GM19023 (cell line): ENCODE results near the gene FRMD4A.

Source experiments
- ATAC-seq: cut with Tn5 transposase; IDR thresholded peaks from one replicate; pipeline ENCODE4 v1.9.1; 2021; ENCODE audit warnings: mild to moderate bottlenecking, moderate library complexity; ENCODE audit not compliant: unreplicated experiment

FRMD4A gene

DNA sequence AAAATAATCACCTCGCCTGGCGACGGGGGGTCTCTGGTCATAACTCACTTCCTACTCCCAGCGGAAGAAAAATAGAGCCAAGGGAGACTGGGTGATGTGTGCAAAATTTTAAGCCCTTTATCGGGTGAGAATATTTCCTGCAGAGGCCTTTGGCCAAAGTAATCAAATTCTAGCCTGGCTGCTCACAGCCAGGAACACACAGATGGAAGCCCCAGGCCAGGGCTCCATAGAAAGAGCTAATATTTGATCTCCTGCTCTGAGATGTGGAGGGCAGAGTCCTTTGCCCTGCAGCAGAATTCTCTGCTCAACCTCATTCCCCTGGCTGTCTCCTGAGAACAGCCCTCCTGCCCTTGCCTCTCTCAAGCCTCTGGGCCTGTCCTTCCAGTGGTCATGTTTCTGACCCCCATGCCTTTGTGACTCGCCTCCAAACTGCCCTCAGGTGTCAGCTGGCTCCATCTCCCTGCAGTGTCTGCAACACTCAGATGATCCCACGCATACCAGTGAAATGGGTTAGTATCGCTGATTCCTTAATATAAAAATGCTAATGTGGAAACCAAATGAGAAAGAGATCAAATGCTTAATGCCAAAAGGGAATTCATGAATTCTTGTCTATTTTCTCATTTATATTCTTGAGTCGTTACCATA, 34.5 kb downstream of the FRMD4A start:
- ATAC-seq: no peak

- ATAC-seq: no peak
Measured at GRCh38 chr10:14294347-14295059, 36.2 kb downstream of the FRMD4A start.

DNA sequence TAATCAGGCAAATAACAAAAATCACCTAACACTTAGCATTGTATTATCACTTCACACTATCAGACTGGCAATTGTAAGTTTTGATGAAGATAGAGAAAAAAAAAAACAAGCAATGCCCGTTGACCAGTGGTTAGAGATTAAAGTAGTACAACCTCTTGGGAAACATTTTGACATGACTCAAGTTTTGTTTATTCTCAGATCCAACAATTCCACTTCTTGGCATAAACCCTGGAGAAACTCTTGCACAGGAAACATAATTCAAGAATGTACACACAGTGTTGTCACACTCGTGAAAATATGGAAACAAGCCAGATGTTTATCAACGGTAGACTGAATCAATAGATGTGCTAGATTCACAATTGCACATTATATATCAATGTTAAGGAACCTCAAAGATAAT, 37.2 kb downstream of the FRMD4A start:
- no peak for ATAC-seq

DNA sequence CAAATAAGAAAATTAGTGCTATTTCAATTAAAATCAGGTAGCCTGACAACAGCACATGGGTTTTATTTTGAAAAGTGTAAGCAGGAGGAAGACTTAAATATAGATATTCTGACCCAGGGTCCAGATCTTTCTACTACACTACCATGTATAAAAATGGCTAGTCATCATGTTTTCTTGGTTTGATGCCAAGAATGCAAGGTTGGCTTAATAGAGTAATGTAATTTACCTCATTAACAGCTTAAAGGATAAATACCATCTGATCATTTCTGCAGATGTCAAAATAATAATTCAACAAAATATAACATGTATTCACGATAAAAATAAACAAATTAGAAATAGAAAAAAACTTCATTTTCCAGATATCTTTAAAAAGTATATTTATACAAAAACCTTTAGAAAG, 39.4 kb downstream of the FRMD4A start:
- no peak for ATAC-seq

DNA sequence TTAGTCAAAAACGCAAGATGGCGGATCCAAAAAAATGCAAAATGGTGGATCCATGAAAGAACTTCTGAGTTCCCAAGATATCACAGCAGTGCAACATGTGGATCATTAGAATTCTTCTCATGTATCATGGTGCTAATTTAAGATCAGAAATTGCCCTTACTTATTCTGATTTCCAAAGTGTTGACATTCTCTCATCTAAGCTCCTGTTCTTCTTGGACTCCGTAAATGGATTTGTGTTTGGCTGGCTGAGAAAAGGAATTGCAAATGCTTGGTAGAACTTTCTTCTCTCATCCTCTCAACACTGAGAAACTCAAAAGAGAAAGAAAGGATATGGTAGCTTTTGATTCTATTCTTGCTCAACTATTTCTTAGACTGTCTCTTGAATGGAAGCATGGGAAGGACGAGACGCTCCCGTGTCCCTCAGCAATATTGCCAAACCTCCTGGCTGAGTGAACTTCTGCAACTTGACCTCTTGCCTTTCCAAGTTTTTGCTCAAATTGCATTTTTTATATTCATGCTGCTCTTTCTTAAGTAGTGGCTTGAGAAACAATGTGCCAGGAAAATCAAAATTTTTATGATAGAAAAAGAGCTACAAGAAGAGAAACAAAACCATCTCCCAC, 44.7 kb downstream of the FRMD4A start:
- no peak for ATAC-seq

GRCh38 chr10:14282276-14282675, 48.4 kb downstream of the FRMD4A start:
- no peak for ATAC-seq

GRCh38 chr10:14278533-14278932, 52.2 kb downstream of the FRMD4A start:
- ATAC-seq: no peak

DNA sequence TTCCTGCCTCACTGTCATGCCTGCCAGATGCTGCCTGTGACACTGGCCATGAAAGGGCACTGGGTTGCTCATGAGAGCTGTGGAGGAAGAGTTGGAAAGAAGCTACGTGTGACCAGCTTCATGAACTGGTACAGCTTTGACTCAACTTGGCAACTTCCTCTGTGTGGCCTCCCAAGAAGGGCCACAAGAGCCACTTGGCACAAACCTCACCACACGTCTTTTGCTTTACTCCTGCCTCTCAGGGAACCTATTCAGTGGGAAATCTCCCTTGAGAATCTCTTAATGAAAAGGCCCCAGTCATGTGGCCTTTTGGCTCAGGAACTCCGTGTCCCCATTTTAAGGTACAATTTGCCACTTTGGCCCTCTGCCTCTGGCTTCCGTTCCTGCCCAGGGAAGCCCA, 54.5 kb downstream of the FRMD4A start:
- no peak for ATAC-seq

GRCh38 chr10:14271621-14272020, 59.1 kb downstream of the FRMD4A start:
- ATAC-seq: no peak

GRCh38 chr10:14270370-14270769, 60.4 kb downstream of the FRMD4A start:
- no peak for ATAC-seq

- ATAC-seq: no peak
Measured at GRCh38 chr10:14265709-14266108, 65.0 kb downstream of the FRMD4A start.

- no peak for ATAC-seq
Measured at GRCh38 chr10:14262836-14263425, 67.8 kb downstream of the FRMD4A start.

GRCh38 chr10:14261336-14261735, 69.4 kb downstream of the FRMD4A start:
- no peak for ATAC-seq

DNA sequence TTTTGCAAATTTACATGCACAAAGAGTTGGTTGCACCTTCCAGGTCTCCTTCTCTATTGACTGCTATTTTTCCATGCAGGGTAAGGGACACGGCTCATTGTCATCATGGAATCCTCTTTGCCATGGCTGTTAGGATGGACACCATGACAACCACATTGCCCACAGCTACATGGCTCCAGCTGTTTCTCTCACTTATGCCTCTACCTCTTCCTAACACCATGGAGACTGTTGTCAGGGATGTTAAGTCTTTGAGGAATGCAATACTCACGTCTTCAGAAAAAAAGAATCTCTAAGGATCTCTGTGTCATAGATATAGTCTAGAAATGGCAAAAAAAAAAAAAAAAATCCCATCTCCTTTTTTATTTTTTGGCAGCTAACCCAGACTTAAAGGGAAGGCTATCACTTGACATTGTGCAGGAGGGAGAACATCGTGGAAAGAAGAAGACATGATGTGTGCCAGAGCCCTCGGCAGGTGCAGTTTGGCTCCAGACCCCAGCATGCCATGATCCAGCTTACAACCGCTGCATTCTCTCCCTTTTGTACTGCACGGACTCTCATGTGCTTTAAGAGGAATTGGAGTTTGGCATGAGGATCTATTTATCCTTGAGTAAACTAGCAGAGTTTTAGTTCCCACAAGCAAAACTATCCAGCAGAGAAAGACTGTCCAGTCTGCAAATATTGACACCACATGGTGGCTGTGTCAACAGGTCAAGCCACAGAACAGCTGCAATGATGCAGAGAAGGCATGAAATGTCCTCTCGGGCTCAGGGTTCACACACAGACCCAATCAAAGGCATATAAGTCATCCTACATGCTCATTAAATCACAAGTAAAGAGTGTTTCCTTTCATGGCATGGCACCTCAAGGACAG, 70.8 kb downstream of the FRMD4A start:
- no peak for ATAC-seq

GRCh38 chr10:14254368-14254767, 76.4 kb downstream of the FRMD4A start:
- no peak for ATAC-seq

DNA sequence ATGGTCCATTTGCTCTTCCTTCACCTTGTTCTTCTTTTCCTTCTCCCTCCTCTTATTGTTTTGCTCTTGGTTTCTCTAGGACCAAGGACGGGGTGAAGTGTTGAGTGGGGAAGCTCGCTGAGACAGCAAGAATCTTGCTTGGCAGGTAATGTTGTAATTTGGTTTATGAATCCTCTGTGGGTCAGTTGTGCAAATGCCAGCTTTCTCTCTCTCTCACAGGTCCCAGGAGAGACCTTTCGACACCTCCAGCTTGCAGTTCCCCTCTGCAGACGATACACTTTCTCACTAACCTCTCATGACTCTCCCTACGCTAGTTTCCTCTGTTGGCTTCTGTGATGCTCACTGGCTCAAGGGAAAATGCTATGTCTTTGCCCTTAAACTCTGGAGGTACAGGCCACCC, 77.0 kb downstream of the FRMD4A start:
- no peak for ATAC-seq

DNA sequence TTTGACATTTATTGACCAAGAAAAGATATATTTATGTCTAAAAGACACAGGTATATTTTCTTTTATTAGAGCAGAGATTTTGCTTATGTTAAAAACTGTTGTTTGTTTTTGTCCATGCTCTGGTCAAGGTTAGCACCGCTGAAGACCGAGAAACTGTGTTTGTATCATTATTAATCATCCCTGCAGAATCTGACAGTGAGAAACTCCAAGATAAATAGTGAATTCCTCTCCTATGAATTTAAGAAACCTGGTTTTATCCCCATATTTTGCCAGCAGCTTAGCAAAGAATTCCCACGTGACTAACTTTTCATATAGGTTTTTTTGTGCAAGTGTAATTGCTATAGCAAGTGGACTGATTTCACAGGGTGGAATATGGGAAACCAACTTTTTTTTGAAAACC, 77.6 kb downstream of the FRMD4A start:
- no peak for ATAC-seq

DNA sequence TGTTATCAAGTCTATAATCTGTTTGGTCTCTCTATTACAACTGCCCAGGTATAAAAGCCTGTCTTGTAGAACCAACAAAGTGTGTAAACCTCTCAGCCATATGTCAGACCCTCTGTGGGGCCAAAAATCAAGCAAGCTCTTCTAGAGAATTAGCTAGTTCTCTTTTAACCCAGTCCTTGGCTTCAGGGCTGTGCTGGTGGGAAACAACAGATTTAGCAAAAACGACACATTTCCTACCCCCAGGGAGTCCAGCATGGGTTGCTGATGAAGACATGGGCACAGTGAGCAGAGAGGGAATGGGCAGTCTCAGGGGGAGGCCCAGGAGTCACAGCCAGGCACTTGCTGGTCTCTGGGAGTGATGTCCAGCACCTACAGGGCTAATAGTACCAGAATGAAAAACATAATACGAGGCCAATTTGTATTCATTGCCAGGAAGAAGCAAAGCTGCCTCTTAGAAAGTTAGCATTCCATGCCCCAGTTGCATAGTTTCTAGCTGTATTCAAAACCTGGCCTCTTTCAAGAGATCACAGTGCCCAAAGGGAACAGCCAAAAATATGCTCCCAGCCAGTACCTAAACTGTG, 80.1 kb downstream of the FRMD4A start:
- no peak for ATAC-seq

- ATAC-seq: no peak
Measured at GRCh38 chr10:14247377-14248116, 83.2 kb downstream of the FRMD4A start.

DNA sequence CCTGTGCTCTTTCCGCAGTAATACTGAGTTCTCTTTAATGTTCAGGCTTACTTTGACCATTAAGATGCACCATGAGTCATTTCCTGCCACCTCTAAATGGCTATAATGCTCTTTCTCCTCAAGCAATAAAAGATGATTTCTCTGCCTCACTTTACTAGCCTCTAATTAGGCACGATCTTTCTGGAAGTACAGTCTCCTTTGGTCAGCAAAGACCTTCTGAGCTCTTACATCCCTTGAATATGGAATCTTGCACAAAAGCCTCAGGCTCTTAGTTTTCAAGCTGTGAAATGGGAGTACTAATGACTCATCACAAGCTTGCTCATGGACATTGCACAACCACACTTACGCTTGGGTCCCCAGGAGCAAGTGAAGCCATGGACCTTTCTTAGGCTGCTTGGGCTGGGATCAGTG, 85.9 kb downstream of the FRMD4A start:
- ATAC-seq: no peak
